NCI-H774 (cell line): ENCODE results near the gene GJC1.
"Not testable (repeated sequence)": the region's sequence is repeated elsewhere in the genome, so short reads cannot be mapped to it uniquely, and the experiment has no call there.

Source experiments
- DNase-seq: peaks from one replicate; lab custom pipeline; 2025; lab: John Stamatoyannopoulos, UW

Gene GJC1

GRCh38 chr17:44760474-44761308, 69.4 kb downstream of the GJC1 start:
- DNase-seq: no peak

GRCh38 chr17:44759916-44760243, 70.2 kb downstream of the GJC1 start:
- no peak for DNase-seq

- no peak for DNase-seq
Measured at GRCh38 chr17:44759086-44759915, 70.8 kb downstream of the GJC1 start.

- no peak for DNase-seq
Measured at GRCh38 chr17:44758414-44759085, 71.5 kb downstream of the GJC1 start, which contains the start of gene ADAM11. Gene ADAM11 (plus strand): TSS chr17:44758988. CDS start chr17:44759200, 212 bp downstream.

GRCh38 chr17:44757918-44758413, 72.1 kb downstream of the GJC1 start:
- no peak for DNase-seq

GRCh38 chr17:44757045-44757917, 72.8 kb downstream of the GJC1 start:
- DNase-seq: no peak

- not testable (repeated sequence) for DNase-seq
Measured at GRCh38 chr17:44755180-44755579, 74.9 kb downstream of the GJC1 start.

GRCh38 chr17:44754276-44754675, 75.8 kb downstream of the GJC1 start:
- no peak for DNase-seq

- no peak for DNase-seq
Measured at GRCh38 chr17:44752953-44753861, 76.9 kb downstream of the GJC1 start.

- no peak for DNase-seq
Measured at GRCh38 chr17:44751806-44752205, 78.3 kb downstream of the GJC1 start.

- no peak for DNase-seq
Measured at GRCh38 chr17:44751331-44751730, 78.8 kb downstream of the GJC1 start.

GRCh38 chr17:44749980-44750318, 80.1 kb downstream of the GJC1 start:
- no peak for DNase-seq

- no peak for DNase-seq
Measured at GRCh38 chr17:44749076-44749979, 80.8 kb downstream of the GJC1 start.
